Stimulated activated CD4-positive, alpha-beta T cell treated with anti-CD3 and anti-CD28 coated beads, TNF-alpha, amount 100 ng/mL, for 24 hours (primary cell): ENCODE results near the gene TPD52L1.

Experiments used
- DNase-seq, 3 experiments: peaks; one replicate each; pipeline ENCODE4 v3.0.0-alpha.2; 2020; ENCODE audit warnings: low read depth in 3 of 3

Gene TPD52L1

GRCh38 chr6:125237764-125238163 is 84.2 kb downstream of the TPD52L1 start:
- no peak for DNase-seq

DNA sequence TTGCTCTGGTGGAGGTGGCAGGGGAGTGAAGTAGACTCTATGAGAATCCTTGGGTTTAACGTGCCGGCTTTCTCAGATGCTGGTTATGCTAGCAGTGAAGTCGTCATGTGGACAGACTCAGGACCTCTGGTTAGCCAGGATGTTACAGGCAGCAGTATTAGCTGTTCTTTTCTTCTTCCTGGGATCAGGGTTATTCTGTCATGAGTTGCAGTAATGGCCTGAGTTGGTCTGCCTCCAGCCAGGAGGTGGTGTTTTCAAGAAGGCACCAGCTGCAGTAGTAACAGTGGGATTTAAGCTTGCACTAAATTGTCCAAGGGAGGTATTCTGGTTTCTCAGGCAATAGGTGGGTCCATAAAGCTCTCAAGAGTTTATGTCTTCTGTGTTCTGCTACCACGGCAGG is 91.5 kb downstream of the TPD52L1 start:
- no peak for DNase-seq

- DNase-seq: no peak
These were observed 92.1 kb downstream of the TPD52L1 start for GRCh38 chr6:125245523-125246264.

GRCh38 chr6:125246566-125246965 is 93.0 kb downstream of the TPD52L1 start:
- DNase-seq: no peak

DNA sequence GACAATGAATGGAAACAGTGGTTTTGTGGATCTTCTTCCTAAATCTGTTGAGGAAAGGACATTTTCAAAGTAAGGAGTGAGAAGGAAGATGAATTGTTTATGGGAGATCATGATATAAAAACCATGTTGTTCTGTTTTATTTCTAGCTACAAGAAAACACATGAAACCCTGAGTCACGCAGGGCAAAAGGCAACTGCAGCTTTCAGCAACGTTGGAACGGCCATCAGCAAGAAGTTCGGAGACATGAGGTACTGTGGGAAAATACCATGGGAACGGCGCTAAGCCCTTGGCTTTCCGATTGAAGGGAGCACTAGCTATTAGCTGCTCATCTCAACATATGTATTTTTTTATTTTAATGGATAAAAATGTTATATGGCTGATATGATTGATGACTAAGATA is 94.6 kb downstream of the TPD52L1 start:
- no peak for DNase-seq

DNA sequence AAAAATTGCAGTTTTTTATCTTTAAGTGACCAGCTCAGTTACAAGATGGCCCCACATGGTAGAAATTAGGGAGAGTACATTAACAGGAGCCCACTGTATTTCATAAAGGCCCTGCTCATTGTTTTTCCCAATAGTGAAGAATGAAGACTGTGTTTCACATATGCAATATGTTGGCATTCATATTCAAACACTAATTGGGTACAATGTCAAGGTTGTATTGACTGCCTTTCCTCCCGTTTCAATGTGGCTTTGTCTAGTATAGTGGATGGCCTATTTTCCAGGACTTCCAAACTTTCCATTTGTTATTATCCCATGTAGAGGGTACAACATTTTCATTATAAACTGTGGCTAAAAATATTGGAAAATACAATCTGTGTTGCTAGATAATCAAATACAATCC is 96.9 kb downstream of the TPD52L1 start:
- DNase-seq: no peak

GRCh38 chr6:125251516-125252220 is 98.1 kb downstream of the TPD52L1 start:
- no peak for DNase-seq

DNA sequence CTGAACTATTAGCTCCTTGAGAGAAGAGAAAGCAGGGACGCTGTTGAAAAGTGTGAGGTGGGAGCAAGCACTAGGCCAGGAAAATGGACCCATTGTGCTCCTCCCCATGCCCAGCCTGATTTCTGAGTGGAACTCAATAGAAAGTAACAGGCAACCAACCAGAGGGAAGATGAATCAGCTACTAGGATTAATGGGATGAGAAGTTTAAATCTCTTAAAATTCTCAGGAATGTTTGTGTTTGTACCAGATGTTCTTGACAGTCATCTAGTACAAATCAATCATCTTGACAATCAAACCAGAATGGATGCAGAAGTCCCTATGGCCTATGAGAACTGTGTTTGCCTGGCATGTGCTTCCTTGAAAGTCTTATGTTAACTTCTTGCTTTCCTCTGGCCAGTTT is 99.3 kb downstream of the TPD52L1 start:
- DNase-seq: no peak

- DNase-seq: no peak
These were observed 100.3 kb downstream of the TPD52L1 start for GRCh38 chr6:125253881-125254280.

DNA sequence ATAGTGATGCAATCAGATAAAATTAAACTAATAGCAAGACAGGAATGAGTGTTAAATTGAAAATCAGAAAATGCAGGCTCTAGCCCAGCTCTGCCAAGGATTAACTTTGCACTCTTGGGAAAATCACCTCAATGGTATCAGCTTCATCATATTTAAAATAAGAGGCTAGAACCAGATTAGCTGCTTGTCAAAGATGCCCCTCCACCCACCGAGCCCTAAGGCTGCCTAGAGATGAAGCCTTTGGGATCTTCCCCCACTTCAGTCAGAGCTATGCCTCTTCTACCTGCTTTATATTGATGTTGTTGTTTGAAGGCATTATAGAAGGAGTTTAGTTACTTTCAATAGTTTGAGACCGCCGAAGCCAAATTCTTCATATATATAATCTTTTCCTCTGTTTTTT is 100.7 kb downstream of the TPD52L1 start:
- DNase-seq: no peak

GRCh38 chr6:125255201-125255600 is 101.6 kb downstream of the TPD52L1 start:
- DNase-seq: no peak

DNA sequence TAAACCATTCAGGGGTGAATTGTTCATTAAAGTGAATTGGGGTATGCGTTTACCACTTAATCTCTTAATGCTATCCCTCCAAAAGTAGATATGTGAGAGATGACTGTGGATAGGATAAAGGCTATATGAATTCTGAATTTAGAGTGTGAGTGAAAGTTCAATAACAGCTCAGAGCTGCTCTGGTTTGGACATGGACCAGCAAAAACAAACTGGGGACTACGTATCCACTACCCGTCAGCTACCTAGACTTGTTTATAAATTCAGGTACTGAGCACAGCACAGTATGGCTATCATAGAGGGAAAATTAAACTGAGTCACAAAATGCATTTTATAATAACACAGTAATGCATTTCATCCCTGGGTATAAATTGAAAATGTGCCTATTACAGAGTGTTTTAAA is 103.8 kb downstream of the TPD52L1 start:
- DNase-seq: no peak

DNA sequence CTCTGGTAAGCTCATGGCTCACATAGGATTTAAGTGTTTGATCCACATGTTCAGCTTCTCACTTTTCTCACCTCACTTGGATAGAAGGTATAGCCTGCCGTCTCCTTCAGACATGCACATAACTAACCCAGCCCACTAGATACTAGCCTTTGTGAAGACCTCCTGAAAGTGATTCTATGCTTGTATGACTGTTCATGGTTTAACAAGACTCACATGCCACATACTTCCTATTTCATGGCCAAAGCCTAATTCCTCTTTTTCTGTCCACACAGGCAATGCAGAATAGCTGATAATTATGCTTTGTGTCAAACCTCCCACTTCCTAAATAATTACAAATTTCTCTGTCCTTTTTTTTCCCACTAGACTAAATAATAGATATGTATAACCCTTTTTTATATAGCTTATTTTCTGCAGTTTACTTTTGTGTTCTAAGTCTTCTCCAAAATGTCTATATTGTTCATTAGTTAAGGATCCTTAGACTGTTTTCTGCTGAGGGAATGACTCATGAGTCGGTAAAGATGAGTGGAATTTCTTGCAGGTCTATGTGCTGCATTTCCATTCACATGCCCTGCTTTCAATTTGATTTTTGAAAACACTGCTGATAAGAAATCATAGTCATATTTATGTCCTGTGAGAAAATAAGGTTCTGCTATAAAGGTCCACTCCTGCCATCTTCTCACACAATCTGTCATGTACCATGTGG is 105.2 kb downstream of the TPD52L1 start:
- DNase-seq: no peak

GRCh38 chr6:125259354-125259736 is 105.8 kb downstream of the TPD52L1 start:
- DNase-seq: no peak

DNA sequence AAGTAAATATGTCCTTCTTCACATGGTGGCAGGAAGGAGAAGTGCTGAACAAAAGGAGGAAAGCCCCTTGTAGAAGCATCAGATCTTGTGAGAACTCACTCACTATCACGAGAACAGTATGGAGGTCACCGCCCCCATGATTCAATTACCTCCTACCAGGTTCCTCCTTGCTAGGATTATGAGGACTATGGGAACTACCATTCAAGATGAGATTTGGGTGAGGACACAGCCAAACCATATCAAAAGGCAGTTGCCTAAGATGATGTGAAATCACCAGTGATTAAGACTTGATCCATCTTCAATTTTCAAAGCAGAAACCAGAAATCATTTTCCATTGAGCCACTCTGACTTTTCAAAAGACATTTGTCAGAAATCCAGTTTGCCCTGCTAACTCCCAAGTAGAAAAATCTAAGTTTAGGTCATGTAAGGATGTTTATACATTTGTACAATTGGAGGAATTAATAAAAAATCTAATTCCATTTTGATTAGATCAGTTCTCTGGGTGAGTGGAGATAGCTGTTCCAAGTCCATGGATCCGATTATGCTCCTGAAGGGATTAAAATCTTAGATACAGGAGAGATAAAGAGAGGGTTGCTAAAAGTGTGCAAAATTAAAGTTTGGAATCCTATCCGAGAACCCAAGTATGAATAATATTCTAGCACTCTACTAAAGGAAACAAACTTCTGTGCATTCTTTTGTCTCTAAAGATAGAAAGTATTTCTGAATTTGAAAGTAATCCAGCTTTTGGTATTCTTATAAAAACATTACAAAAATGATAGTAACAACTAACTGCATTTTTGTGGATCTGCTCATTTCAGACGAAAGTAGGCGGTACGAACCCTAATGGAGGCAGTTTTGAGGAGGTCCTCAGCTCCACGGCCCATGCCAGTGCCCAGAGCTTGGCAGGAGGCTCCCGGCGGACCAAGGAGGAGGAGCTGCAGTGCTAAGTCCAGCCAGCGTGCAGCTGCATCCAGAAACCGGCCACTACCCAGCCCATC is 108.7 kb downstream of the TPD52L1 start:
- no peak for DNase-seq

DNA sequence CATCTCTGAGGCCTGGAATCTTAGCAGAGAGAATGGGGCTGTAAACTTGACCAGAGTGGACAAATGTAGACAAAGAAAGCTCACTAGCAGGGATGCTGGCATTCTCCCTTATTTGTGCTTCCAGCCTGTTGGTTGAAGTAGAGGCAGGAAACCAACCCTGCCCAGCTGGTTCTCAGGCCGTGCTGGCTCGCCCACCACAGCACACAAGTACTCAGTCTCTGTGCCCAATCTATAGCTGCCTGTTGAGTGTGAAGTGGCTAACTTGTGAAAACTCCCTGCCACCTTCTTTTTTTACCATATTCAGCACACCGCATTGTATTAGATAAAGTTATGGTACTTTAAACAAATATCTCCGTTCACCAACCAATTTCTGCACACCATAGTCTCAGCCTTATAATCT is 110.9 kb downstream of the TPD52L1 start:
- DNase-seq: no peak

- DNase-seq: no peak
These were observed 114.4 kb downstream of the TPD52L1 start for GRCh38 chr6:125267806-125268523.

GRCh38 chr6:125268765-125269164 is 115.2 kb downstream of the TPD52L1 start:
- no peak for DNase-seq

GRCh38 chr6:125269328-125269985 is 115.9 kb downstream of the TPD52L1 start:
- DNase-seq: no peak

- no peak for DNase-seq
These were observed 116.8 kb downstream of the TPD52L1 start for GRCh38 chr6:125270380-125270779.
